Astrocyte (in vitro differentiated cells and primary cell): Measurements from ENCODE around the gene EIF4G3.

Experiments used
- CTCF ChIP-seq: IDR thresholded peaks from 2 replicates; pipeline ENCODE4 v1.5.1; 2011; ENCODE audit warnings: low read depth, mild to moderate bottlenecking, inconsistent platforms, low read length, moderate library complexity; ENCODE audit not compliant: insufficient read depth
- EZH2 ChIP-seq: IDR thresholded peaks from 2 replicates; pipeline ENCODE4 v1.6.1; 2012; ENCODE audit warnings: mild to moderate bottlenecking, low read length, inconsistent platforms; ENCODE audit not compliant: insufficient read depth

DNA sequence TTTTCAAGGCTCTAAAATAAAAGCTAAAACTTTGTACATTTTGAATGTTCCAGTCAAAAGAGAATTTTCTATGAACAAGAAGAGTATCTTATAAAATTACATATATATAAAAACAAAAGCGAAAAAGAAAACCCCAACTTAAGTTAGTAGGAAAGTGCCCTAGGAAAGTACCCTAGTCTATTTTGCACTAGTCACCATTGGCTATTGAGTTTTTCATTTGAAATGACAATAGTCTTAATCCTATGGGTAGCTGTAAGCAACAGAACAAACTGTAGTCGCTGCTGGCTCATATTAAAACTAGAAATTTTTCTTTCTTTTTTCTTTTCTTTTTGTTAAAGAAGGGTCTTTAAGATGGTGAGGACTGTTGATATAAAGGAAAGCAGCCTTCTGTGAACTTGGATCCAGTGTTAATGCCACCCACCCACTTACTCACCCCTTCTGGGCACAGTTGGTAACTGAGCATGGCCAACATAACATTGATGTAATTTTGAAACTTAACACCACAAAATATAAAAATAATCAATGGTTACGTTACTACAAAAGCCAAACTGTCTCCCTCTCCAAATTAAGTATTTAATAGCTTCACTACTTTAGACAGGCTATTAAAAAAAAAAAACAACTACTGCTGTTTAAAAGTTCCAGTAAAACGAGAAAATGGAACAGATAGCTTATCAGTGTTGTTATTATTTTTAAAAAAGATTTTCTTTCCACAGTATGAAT is 177.0 kb downstream of the EIF4G3 start:
- TF ChIP-seq CTCF (no peak), EZH2 (no peak)
